DOHH2 (cell line): ENCODE data around the gene PCDHA3.
"Not testable (repeated sequence)": the region's sequence is repeated elsewhere in the genome, so short reads cannot be mapped to it uniquely, and the experiment has no call there.

ENCODE experiments used
- H3F3A ChIP-seq: fragments of 200-600 bp; sonication (generic), shearing (Covaris generic); 2 replicates; pipeline ENCODE4 v1.6.0; 2016; ENCODE audit warnings: antibody characterized with exemption, mild to moderate bottlenecking; ENCODE audit not compliant: control insufficient read depth, insufficient read depth
- H3K27ac ChIP-seq: fragments of 200-600 bp; sonication (generic); 2 replicates; pipeline ENCODE4 v1.5.1; 2014; ENCODE audit warnings: low read depth, mild to moderate bottlenecking, low read length, moderate library complexity
- H3K27me3 ChIP-seq: fragments of 200-600 bp; sonication (generic); 2 replicates; pipeline ENCODE4 v1.6.1; 2014; ENCODE audit warnings: mild to moderate bottlenecking, low read length, mixed read lengths; ENCODE audit not compliant: control insufficient read depth
- H3K36me3 ChIP-seq: fragments of 200-600 bp; sonication (generic); 2 replicates; pipeline ENCODE4 v1.6.1; 2014; ENCODE audit warnings: mild to moderate bottlenecking, low read length, moderate library complexity, mixed read lengths; ENCODE audit not compliant: control insufficient read depth
- H3K4me1 ChIP-seq: fragments of 200-600 bp; sonication (generic); 2 replicates; pipeline ENCODE4 v1.6.1; 2014; ENCODE audit warnings: mild to moderate bottlenecking, low read length, mixed read lengths; ENCODE audit not compliant: control insufficient read depth
- H3K4me2 ChIP-seq: fragments of 200-600 bp; sonication (generic); 2 replicates; pipeline ENCODE4 v1.6.0; 2014; ENCODE audit warnings: mild to moderate bottlenecking, low read length, moderate library complexity
- H3K4me3 ChIP-seq: fragments of 200-600 bp; sonication (generic); 2 replicates; pipeline ENCODE4 v1.5.1; 2014; ENCODE audit warnings: mild to moderate bottlenecking, low read length, mixed read lengths
- H3K79me2 ChIP-seq: fragments of 200-600 bp; sonication (generic); 2 replicates; pipeline ENCODE4 v1.6.1; 2014; ENCODE audit warnings: mild to moderate bottlenecking, low read length, mixed read lengths; ENCODE audit not compliant: control insufficient read depth
- H3K9me2 ChIP-seq: fragments of 200-600 bp; sonication (generic); replicated peaks from 2 replicates; pipeline ENCODE4 v1.6.1; 2014; ENCODE audit warnings: mild to moderate bottlenecking, low read length, mixed read lengths; ENCODE audit not compliant: control insufficient read depth
- H3K9me3 ChIP-seq: fragments of 200-600 bp; sonication (generic); 2 replicates; pipeline ENCODE4 v1.6.1; 2014; ENCODE audit warnings: antibody characterized with exemption, low read length, mixed read lengths; ENCODE audit not compliant: control insufficient read depth, insufficient read depth
- H4K20me1 ChIP-seq: fragments of 200-600 bp; sonication (generic); 2 replicates; pipeline ENCODE4 v1.6.0; 2014; ENCODE audit warnings: low read depth, mild to moderate bottlenecking, antibody characterized with exemption, low read length, moderate library complexity; ENCODE audit not compliant: control insufficient read depth, insufficient read depth
- CTCF ChIP-seq: fragments of 200-600 bp; sonication (generic); IDR thresholded peaks from one replicate; pipeline ENCODE4 v1.5.1; 2014; ENCODE audit warnings: antibody characterized with exemption, mild to moderate bottlenecking, low read depth, low read length; ENCODE audit not compliant: poor library complexity, severe bottlenecking
- EZH2phosphoT487 ChIP-seq: fragments of 200-600 bp; sonication (generic); IDR thresholded peaks from 2 replicates; pipeline ENCODE4 v1.6.1; 2017; ENCODE audit warnings: borderline replicate concordance, mild to moderate bottlenecking, antibody characterized with exemption, low read length, moderate library complexity, mixed read lengths

PCDHA3 gene

GRCh38 chr5:140806834-140807775, 6.2 kb downstream of the PCDHA3 start, which contains the start of gene PCDHA4:
Gene PCDHA4, plus strand, starts transcription at chr5:140807068.
- TF ChIP-seq CTCF (peak; percentile 59), EZH2phosphoT487 (no peak)
- Histone ChIP-seq H3K9me2 (no peaks in the 10 kb centered on the region), H3F3A (no peaks in the 10 kb centered on the region), H3K4me1 (no peaks in the 10 kb centered on the region), H3K4me2 (no peak within 1 kb of the TSS), H3K4me3 (no peak within 1 kb of the TSS), H3K9me3 (no peaks in the 10 kb centered on the region), H3K27me3 (no peaks in the 10 kb centered on the region), H4K20me1 (no peaks in the 10 kb centered on the region), H3K79me2 (no peaks in the 10 kb centered on the region), H3K27ac (no peak within 1 kb of the TSS), H3K36me3 (no peaks in the 10 kb centered on the region)

- H3K4me2 ChIP-seq, H3F3A ChIP-seq, H3K36me3 ChIP-seq, H3K27me3 ChIP-seq, H3K79me2 ChIP-seq, H3K9me3 ChIP-seq, H3K9me2 ChIP-seq, H3K4me3 ChIP-seq, H3K27ac ChIP-seq, H4K20me1 ChIP-seq, H3K4me1 ChIP-seq: not testable (repeated sequence)
Measured at GRCh38 chr5:140808241-140808888, 7.5 kb downstream of the PCDHA3 start.

- Histone ChIP-seq H3K4me3 (no peak overlapping the region), H3K9me2 (no peaks in the 10 kb centered on the region), H3K36me3 (no peaks in the 10 kb centered on the region), H3K79me2 (no peaks in the 10 kb centered on the region), H3K27ac (no peak overlapping the region), H3F3A (no peaks in the 10 kb centered on the region), H3K9me3 (no peaks in the 10 kb centered on the region), H3K27me3 (no peaks in the 10 kb centered on the region), H3K4me2 (no peak overlapping the region), H4K20me1 (no peaks in the 10 kb centered on the region), H3K4me1 (no peaks in the 10 kb centered on the region)
- TF ChIP-seq CTCF (no peak), EZH2phosphoT487 (no peak)
Measured at GRCh38 chr5:140808889-140809291, 8.0 kb downstream of the PCDHA3 start.
